Measurements from ENCODE around the gene PAX6. TPM values are rescaled to one million over a fixed set of nuclear protein-coding genes. Genes with fewer than 3 reads are reported as not detected.

Gene PAX6
- total RNA-seq, 4 donors from 2014 or later: not detected

- TF ChIP-seq CTCF (IDR thresholded peaks at IDR 0.05; ENCODE audit: low read depth): no peak
These were observed 14.8 kb upstream of the PAX6 start for GRCh38 chr11:31825838-31826484.

- TF ChIP-seq CTCF (IDR thresholded peaks at IDR 0.05; ENCODE audit: low read depth): no peak
These were observed 14.0 kb upstream of the PAX6 start for GRCh38 chr11:31824879-31825837.

- no peak for TF ChIP-seq CTCF (IDR thresholded peaks at IDR 0.05; ENCODE audit: low read depth)
These were observed 13.3 kb upstream of the PAX6 start for GRCh38 chr11:31824332-31824878.

- TF ChIP-seq CTCF (IDR thresholded peaks at IDR 0.05; ENCODE audit: low read depth): no peak
These were observed 12.7 kb upstream of the PAX6 start for GRCh38 chr11:31823644-31824331.

GRCh38 chr11:31822927-31823643, 12.0 kb upstream of the PAX6 start:
- TF ChIP-seq CTCF (IDR thresholded peaks at IDR 0.05; ENCODE audit: low read depth): no peak

GRCh38 chr11:31822175-31822926, 11.2 kb upstream of the PAX6 start:
- TF ChIP-seq CTCF (IDR thresholded peaks at IDR 0.05; ENCODE audit: low read depth): no peak
